Liver (tissue), 9 donors: Measurements from ENCODE around the gene SERPINE2. TPM values are rescaled to one million over a fixed set of nuclear protein-coding genes. Genes with fewer than 3 reads are reported as not detected.

ENCODE experiments used
- DNase-seq: peaks from one replicate; pipeline ENCODE4 v3.0.0-alpha.2; 2017; ENCODE audit warnings: low spot score
- H3K27ac ChIP-seq, 2 donors: one replicate each; pipeline ENCODE4 v1.7.0; 2013; ENCODE audit warnings: inconsistent platforms in 2 of 2, low read length in 2 of 2, control low read depth in 1 of 2, low read depth in 1 of 2, mild to moderate bottlenecking in 1 of 2
- H3K27me3 ChIP-seq, 4 donors: one replicate each; pipeline versions ENCODE4 v1.6.1 to v1.7.0; 2013; ENCODE audit warnings: low read length in 3 of 4, inconsistent platforms in 1 of 4, mild to moderate bottlenecking in 1 of 4, moderate library complexity in 1 of 4; ENCODE audit not compliant: control insufficient read depth in 4 of 4, insufficient read depth in 4 of 4
- H3K36me3 ChIP-seq, 4 donors: one replicate each; pipeline versions ENCODE4 v1.6.1 to v1.7.0; 2013; ENCODE audit warnings: low read length in 3 of 4, mild to moderate bottlenecking in 3 of 4, low read depth in 1 of 4, moderate library complexity in 1 of 4; ENCODE audit not compliant: control insufficient read depth in 4 of 4, insufficient read depth in 3 of 4
- H3K4me1 ChIP-seq, 4 donors: one replicate each; pipeline versions ENCODE4 v1.6.1 to v1.7.0; 2013; ENCODE audit warnings: low read length in 3 of 4, mild to moderate bottlenecking in 3 of 4, moderate library complexity in 1 of 4; ENCODE audit not compliant: control insufficient read depth in 4 of 4, insufficient read depth in 4 of 4
- H3K4me3 ChIP-seq, 3 donors: one replicate each; pipeline versions ENCODE4 v1.6.1 to v1.7.0; 2013; ENCODE audit warnings: low read length in 3 of 3, control low read depth in 1 of 3, low read depth in 1 of 3, mild to moderate bottlenecking in 1 of 3
- H3K9ac ChIP-seq, 2 donors: one replicate each; pipeline ENCODE4 v1.7.0; 2013; ENCODE audit warnings: low read length in 2 of 2, mild to moderate bottlenecking in 2 of 2, moderate library complexity in 2 of 2, control low read depth in 1 of 2, low read depth in 1 of 2
- H3K9me3 ChIP-seq, 4 donors: one replicate each; pipeline versions ENCODE4 v1.6.1 to v1.7.0; 2013; ENCODE audit warnings: low read length in 3 of 4; ENCODE audit not compliant: control insufficient read depth in 4 of 4
- ATF3 ChIP-seq: IDR thresholded peaks from 2 replicates; pipeline ENCODE4 v1.6.1; 2016; ENCODE audit warnings: antibody characterized with exemption
- CTCF ChIP-seq: fragments of 150-350 bp; IDR thresholded peaks from 2 replicates; pipeline ENCODE4 v1.5.1; 2017; ENCODE audit warnings: improper control_type of control experiment, low read depth, low read length; ENCODE audit not compliant: missing input control
- EGR1 ChIP-seq, 2 donors: IDR thresholded peaks; 2 replicates each; pipeline ENCODE4 v1.6.1; 2016 to 2018; ENCODE audit warnings: antibody characterized with exemption in 2 of 2, low read depth in 2 of 2
- FOXA1 ChIP-seq: IDR thresholded peaks from 2 replicates; pipeline ENCODE4 v1.6.1; 2016; ENCODE audit warnings: antibody characterized with exemption
- FOXA2 ChIP-seq: IDR thresholded peaks from 2 replicates; pipeline ENCODE4 v1.6.1; 2016; ENCODE audit warnings: antibody characterized with exemption
- GABPA ChIP-seq, 2 donors: IDR thresholded peaks in 1 of 2; conservative IDR thresholded peaks in 1 of 2; 2 replicates each; pipeline ENCODE4 v1.6.1; 2016; ENCODE audit warnings: antibody characterized with exemption in 2 of 2, mild to moderate bottlenecking in 1 of 2, moderate library complexity in 1 of 2
- HNF4A ChIP-seq, 2 donors: conservative IDR thresholded peaks; 2 replicates each; pipeline ENCODE4 v1.6.1; 2016; ENCODE audit warnings: antibody characterized with exemption in 2 of 2, mild to moderate bottlenecking in 2 of 2
- HNF4G ChIP-seq: IDR thresholded peaks from 2 replicates; pipeline ENCODE4 v1.6.1; 2016; ENCODE audit warnings: antibody characterized with exemption
- JUND ChIP-seq, 2 donors: IDR thresholded peaks; 2 replicates each; pipeline ENCODE4 v1.6.1; 2016; ENCODE audit warnings: antibody characterized with exemption in 2 of 2
- NR2F2 ChIP-seq: IDR thresholded peaks from 2 replicates; pipeline ENCODE4 v1.6.1; 2016; ENCODE audit warnings: antibody characterized with exemption
- RAD21 ChIP-seq, 2 donors: IDR thresholded peaks; 2 replicates each; pipeline ENCODE4 v1.6.1; 2016; ENCODE audit warnings: antibody characterized with exemption in 2 of 2, mild to moderate bottlenecking in 2 of 2
- REST ChIP-seq: IDR thresholded peaks from 2 replicates; pipeline ENCODE4 v1.6.1; 2016; ENCODE audit warnings: antibody characterized with exemption, mild to moderate bottlenecking
- RXRA ChIP-seq, 2 donors: IDR thresholded peaks; 2 replicates each; pipeline ENCODE4 v1.6.1; 2017 to 2018; ENCODE audit warnings: antibody characterized with exemption in 2 of 2, mild to moderate bottlenecking in 1 of 2
- SP1 ChIP-seq: IDR thresholded peaks from 2 replicates; pipeline ENCODE4 v1.6.1; 2018; ENCODE audit warnings: antibody characterized with exemption, mild to moderate bottlenecking
- TAF1 ChIP-seq: conservative IDR thresholded peaks from 2 replicates; pipeline ENCODE4 v1.6.1; 2016; ENCODE audit warnings: antibody characterized with exemption, mild to moderate bottlenecking
- YY1 ChIP-seq: IDR thresholded peaks from 2 replicates; pipeline ENCODE4 v1.6.1; 2016; ENCODE audit warnings: antibody characterized with exemption, mild to moderate bottlenecking
- ZBTB33 ChIP-seq: IDR thresholded peaks from 2 replicates; pipeline ENCODE4 v1.6.1; 2016; ENCODE audit warnings: antibody characterized with exemption
- WGBS: extraction: QIAGEN DNeasy Blood & Tissue Kit; methylation state at CpG from one replicate; pipeline ENCODE4 v1.1.7; 2013; 5-methylcytosine and 5-hydroxymethylcytosine counted together
- polyA plus RNA-seq, 2 donors: library from polyadenylated mRNA; stranded (reverse) in 1 of 2; unstranded in 1 of 2; fragments of 200-250 nt in 1 of 2; fragments of >200 nt in 1 of 2; fragmentation: Nextera tagmentation in 1 of 2; extraction: Ambion mirVana in 1 of 2; gene quantifications; one replicate each; pipeline versions ENCODE4 v1.2.1 to v1.2.3, GENCODE V29; 2013 to 2015
- total RNA-seq, 2 donors: library from RNA; depleted of rRNA; stranded (reverse); fragments of >200 nt; gene quantifications; one replicate each; pipeline ENCODE4 v1.2.3, GENCODE V29; 2014
- donor health status: healthy.
- donor health status: healthy.
- donor health status: healthy.
- donor health status: healthy.
- donor health status: healthy.

The SERPINE2 gene
- total and polyA plus RNA-seq, 4 donors = 0.92 to 4.8 (median 2.3) TPM

- TF ChIP-seq CTCF = no peak
These were observed 20.1 kb upstream of the SERPINE2 start (continued) for GRCh38 chr2:224059178-224059577.

- H3K4me3 ChIP-seq = no peak overlapping the region
- TF ChIP-seq SP1 (no peak), FOXA2 (no peak), HNF4G (no peak), JUND (IDR thresholded peaks at IDR 0.05) (no peak), ATF3 (no peak), RXRA (IDR thresholded peaks at IDR 0.05) (no peak), HNF4A (conservative IDR thresholded peaks at IDR 0.05) (no peak), TAF1 (no peak), RAD21 (IDR thresholded peaks at IDR 0.05) (no peak)
- no peak overlapping the region for H3K9ac ChIP-seq
- WGBS = 78% methylated on average over 2 of the region's 2 CpGs
- no peaks in the 10 kb centered on the region for H3K36me3 ChIP-seq
- no peak for DNase-seq
- peaks cover 0 to 2% (median 0%) of the 10 kb centered on the region in 4 donors for H3K27me3 ChIP-seq
- no peak overlapping the region for H3K27ac ChIP-seq
- peaks cover 0 to 2% (median 2%) of the 10 kb centered on the region in 4 donors for H3K9me3 ChIP-seq
- H3K4me1 ChIP-seq = no peaks in the 10 kb centered on the region
These were observed 19.1 kb upstream of the SERPINE2 start for GRCh38 chr2:224058048-224058775.

- no peak for TF ChIP-seq ZBTB33
- TF ChIP-seq NR2F2 = no peak
- no peak for TF ChIP-seq SP1
- TF ChIP-seq FOXA1 = no peak
- no peak for TF ChIP-seq TAF1
- no peak for TF ChIP-seq ATF3
- TF ChIP-seq GABPA (IDR thresholded peaks at IDR 0.05 in 1 of 2, conservative IDR thresholded peaks at IDR 0.05 in 1 of 2) = no peak
- no peak for TF ChIP-seq HNF4G
- TF ChIP-seq EGR1 (IDR thresholded peaks at IDR 0.05; ENCODE audit: low read depth in 2 of 2) = no peak
- no peak for TF ChIP-seq RAD21 (IDR thresholded peaks at IDR 0.05)
- no peak for TF ChIP-seq JUND (IDR thresholded peaks at IDR 0.05)
- no peak for TF ChIP-seq RXRA (IDR thresholded peaks at IDR 0.05)
- no peak for TF ChIP-seq HNF4A (conservative IDR thresholded peaks at IDR 0.05)
- TF ChIP-seq YY1 = no peak
- TF ChIP-seq REST = no peak
- no peak for TF ChIP-seq FOXA2
- DNase-seq = no peak
- H3K4me3 ChIP-seq = no peak overlapping the region
- peaks cover 0 to 2% (median 0%) of the 10 kb centered on the region in 4 donors for H3K27me3 ChIP-seq
- H3K36me3 ChIP-seq = no peaks in the 10 kb centered on the region
- no peak overlapping the region for H3K9ac ChIP-seq
- H3K27ac ChIP-seq = no peak overlapping the region
- WGBS = 94% methylated on average over 1 of the region's 1 CpG
- H3K4me1 ChIP-seq = no peaks in the 10 kb centered on the region
- H3K9me3 ChIP-seq = peaks cover 0 to 2% (median 2%) of the 10 kb centered on the region in 4 donors
These were observed 17.8 kb upstream of the SERPINE2 start for GRCh38 chr2:224056889-224057288.
